ENCODE results near the gene KLF11.

DNA sequence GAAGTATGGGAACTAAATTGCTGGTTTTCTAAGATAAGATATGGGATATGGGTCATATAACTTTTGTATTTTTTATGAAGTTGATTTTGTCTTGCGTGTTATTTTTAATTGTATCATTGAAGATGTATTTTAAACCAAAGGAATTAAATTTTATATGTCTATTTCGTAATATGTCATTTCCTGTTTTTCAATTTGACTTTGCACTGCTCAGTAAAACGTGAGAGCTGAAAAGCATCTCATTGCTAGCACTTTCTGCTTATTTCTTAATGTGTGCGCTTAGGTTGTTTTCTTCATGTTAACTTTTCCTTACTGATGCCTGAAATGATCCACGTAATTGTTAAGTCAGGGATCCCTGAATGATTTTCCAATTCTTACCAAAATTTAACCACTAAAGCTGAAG, 41.2 kb upstream of the KLF11 start:
- TF ChIP-seq TARDBP (IDR thresholded peaks at IDR 0.05) = no peak
- TF ChIP-seq SP1 (IDR thresholded peaks at IDR 0.05) = no peak
- TF ChIP-seq NFRKB (IDR thresholded peaks at IDR 0.05) = no peak
- TF ChIP-seq ARNT (IDR thresholded peaks at IDR 0.05) = no peak
- TF ChIP-seq ZNF384 (IDR thresholded peaks at IDR 0.05) = no peak
- no peak for TF ChIP-seq ELF4 (IDR thresholded peaks at IDR 0.05)
- no peak for TF ChIP-seq FOXK2 (IDR thresholded peaks at IDR 0.05)
- no peak for TF ChIP-seq FOXM1 (IDR thresholded peaks at IDR 0.05; ENCODE audit: borderline replicate concordance)

Measured in HEK293T (cell line).